Ishikawa (cell line): ENCODE measurements around the gene NANOS2.

Experiments
- CEBPB ChIP-seq: IDR thresholded peaks from 2 replicates; pipeline ENCODE4 v1.6.1; 2012
- CREB1 ChIP-seq: IDR thresholded peaks from 2 replicates; pipeline ENCODE4 v1.6.1; 2012; ENCODE audit warnings: low read depth
- EGR1 ChIP-seq: IDR thresholded peaks from 2 replicates; pipeline ENCODE4 v1.6.1; 2012
- EP300 ChIP-seq: IDR thresholded peaks from 2 replicates; pipeline ENCODE4 v1.6.1; 2012; ENCODE audit warnings: borderline replicate concordance
- FOXM1 ChIP-seq: IDR thresholded peaks from 2 replicates; pipeline ENCODE4 v1.6.1; 2012; ENCODE audit warnings: low read depth, borderline replicate concordance
- MAX ChIP-seq: IDR thresholded peaks from 2 replicates; pipeline ENCODE4 v1.6.1; 2012
- NFIC ChIP-seq: IDR thresholded peaks from 2 replicates; pipeline ENCODE4 v1.6.1; 2012
- RAD21 ChIP-seq: IDR thresholded peaks from 2 replicates; pipeline ENCODE4 v1.6.1; 2012; ENCODE audit warnings: low read depth
- TAF1 ChIP-seq: IDR thresholded peaks from 2 replicates; pipeline ENCODE4 v1.6.1; 2012; ENCODE audit warnings: low read depth, mild to moderate bottlenecking
- TCF12 ChIP-seq: IDR thresholded peaks from 2 replicates; pipeline ENCODE4 v1.6.1; 2012; ENCODE audit warnings: low read depth
- TEAD4 ChIP-seq: IDR thresholded peaks from 2 replicates; pipeline ENCODE4 v1.6.1; 2012
- USF1 ChIP-seq: IDR thresholded peaks from 2 replicates; pipeline ENCODE4 v1.6.1; 2012
- YY1 ChIP-seq: IDR thresholded peaks from 2 replicates; pipeline ENCODE4 v1.6.1; 2012; ENCODE audit warnings: low read depth
- ZBTB7A ChIP-seq: IDR thresholded peaks from 2 replicates; pipeline ENCODE4 v1.6.1; 2012; ENCODE audit warnings: low read depth
- TF ChIP-seq, protein P1 (sequence below): IDR thresholded peaks from 2 replicates; pipeline ENCODE4 v1.6.1; 2012; ENCODE audit warnings: low read depth, mild to moderate bottlenecking

Gene NANOS2

DNA sequence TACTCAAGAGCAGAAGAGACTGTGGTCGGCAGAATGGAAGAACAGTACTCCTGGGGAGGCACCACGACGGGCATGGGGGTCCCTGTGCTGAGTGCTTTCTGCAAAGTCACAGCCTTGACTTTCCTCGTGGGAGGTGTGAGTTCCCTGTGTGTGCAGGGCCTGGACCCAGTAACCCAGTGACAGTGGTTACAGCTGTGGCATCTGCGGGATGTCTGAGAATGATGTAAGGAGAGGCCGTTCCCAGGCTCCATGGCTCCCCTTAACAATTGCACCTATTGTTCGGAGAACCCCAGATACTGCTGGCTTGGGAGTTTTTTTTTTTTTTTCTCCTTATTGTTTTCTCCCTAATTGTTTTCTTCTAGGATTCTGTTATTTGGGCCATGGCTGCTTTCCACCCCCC, 5.1 kb upstream of the NANOS2 start:
- TF ChIP-seq CEBPB = no peak
- TF ChIP-seq, protein P1, sequence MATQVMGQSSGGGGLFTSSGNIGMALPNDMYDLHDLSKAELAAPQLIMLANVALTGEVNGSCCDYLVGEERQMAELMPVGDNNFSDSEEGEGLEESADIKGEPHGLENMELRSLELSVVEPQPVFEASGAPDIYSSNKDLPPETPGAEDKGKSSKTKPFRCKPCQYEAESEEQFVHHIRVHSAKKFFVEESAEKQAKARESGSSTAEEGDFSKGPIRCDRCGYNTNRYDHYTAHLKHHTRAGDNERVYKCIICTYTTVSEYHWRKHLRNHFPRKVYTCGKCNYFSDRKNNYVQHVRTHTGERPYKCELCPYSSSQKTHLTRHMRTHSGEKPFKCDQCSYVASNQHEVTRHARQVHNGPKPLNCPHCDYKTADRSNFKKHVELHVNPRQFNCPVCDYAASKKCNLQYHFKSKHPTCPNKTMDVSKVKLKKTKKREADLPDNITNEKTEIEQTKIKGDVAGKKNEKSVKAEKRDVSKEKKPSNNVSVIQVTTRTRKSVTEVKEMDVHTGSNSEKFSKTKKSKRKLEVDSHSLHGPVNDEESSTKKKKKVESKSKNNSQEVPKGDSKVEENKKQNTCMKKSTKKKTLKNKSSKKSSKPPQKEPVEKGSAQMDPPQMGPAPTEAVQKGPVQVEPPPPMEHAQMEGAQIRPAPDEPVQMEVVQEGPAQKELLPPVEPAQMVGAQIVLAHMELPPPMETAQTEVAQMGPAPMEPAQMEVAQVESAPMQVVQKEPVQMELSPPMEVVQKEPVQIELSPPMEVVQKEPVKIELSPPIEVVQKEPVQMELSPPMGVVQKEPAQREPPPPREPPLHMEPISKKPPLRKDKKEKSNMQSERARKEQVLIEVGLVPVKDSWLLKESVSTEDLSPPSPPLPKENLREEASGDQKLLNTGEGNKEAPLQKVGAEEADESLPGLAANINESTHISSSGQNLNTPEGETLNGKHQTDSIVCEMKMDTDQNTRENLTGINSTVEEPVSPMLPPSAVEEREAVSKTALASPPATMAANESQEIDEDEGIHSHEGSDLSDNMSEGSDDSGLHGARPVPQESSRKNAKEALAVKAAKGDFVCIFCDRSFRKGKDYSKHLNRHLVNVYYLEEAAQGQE = no peak
- TF ChIP-seq USF1 = no peak
- TF ChIP-seq TAF1 = no peak
- no peak for TF ChIP-seq EP300
- TF ChIP-seq TCF12 = no peak
- TF ChIP-seq YY1 = no peak
- no peak for TF ChIP-seq CREB1
- no peak for TF ChIP-seq MAX
- TF ChIP-seq ZBTB7A = no peak
- no peak for TF ChIP-seq TEAD4
- no peak for TF ChIP-seq FOXM1
- no peak for TF ChIP-seq EGR1
- TF ChIP-seq NFIC = no peak
- no peak for TF ChIP-seq RAD21

- no peak for TF ChIP-seq CEBPB
- no peak for TF ChIP-seq NFIC
- no peak for TF ChIP-seq YY1
- no peak for TF ChIP-seq ZBTB7A
- TF ChIP-seq, protein P1 = no peak
- TF ChIP-seq CREB1 = no peak
- TF ChIP-seq TAF1 = no peak
These were observed 4.1 kb upstream of the NANOS2 start for GRCh38 chr19:45918721-45919120.

DNA sequence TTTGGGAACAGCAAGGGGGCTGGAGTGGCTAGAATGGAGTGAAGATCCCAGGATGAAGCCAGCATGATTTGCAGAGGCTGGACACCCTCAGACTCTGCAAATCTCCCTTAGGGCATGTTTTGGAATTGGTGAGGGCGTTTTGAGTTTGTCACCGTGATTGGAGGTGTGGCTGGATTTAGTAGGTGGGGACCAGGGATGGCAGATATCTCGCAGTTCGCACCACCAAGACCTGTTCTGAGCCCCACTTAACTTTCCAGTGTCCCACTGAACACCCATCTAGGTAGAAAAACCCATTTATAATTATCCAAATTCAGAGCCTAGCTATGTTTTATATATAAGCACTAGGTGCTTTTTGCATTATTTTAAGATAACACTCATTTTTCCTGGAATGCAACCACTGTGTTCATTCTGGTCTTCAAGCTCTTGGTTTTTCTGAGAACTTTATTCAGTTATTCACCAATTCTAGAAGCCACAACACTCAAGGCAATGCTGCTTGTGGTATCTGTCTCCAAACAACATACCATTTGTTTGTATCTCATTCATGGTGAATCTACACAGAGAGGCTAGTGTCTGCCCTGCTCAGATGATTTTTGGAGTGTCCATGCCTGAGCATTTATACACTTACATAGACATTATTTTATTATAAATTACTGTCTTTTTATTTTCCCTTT, 3.0 kb upstream of the NANOS2 start:
- TF ChIP-seq NFIC (no peak), ZBTB7A (no peak), FOXM1 (no peak), YY1 (no peak), TAF1 (no peak), TCF12 (no peak), USF1 (no peak), RAD21 (no peak), TEAD4 (no peak), CEBPB (no peak), MAX (no peak), EGR1 (no peak), EP300 (no peak), CREB1 (no peak)
- TF ChIP-seq, protein P1 = no peak

DNA sequence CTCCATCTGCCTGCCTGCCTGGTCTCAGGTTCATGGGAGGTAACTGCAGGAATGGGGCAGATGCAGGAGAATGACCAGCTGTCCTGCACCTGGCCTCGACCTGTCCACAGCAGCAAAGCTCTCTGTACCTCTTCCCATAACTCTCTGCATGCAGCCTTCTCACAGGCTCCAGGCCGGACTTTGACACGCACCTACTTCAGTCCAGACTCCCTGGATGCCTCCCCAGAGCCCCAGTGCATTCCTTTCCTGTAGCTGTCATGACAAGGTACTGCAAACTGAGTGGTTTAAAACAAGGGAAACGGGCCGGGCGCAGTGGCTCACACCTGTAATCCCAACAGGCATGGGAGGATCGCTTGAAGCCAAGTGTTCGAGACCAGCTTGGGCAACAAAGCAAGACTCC, 3.3 kb downstream of the NANOS2 start:
- TF ChIP-seq TCF12 (no peak), EP300 (no peak), TAF1 (no peak), FOXM1 (no peak), YY1 (no peak), RAD21 (no peak), MAX (no peak), USF1 (no peak), ZBTB7A (no peak), NFIC (no peak)
- TF ChIP-seq, protein P1 = no peak
